ENCODE results near the gene LGALSL.
A peak's percentile ranks its signal among the peaks of the same experiment; 100 is the strongest.

LGALSL gene

DNA sequence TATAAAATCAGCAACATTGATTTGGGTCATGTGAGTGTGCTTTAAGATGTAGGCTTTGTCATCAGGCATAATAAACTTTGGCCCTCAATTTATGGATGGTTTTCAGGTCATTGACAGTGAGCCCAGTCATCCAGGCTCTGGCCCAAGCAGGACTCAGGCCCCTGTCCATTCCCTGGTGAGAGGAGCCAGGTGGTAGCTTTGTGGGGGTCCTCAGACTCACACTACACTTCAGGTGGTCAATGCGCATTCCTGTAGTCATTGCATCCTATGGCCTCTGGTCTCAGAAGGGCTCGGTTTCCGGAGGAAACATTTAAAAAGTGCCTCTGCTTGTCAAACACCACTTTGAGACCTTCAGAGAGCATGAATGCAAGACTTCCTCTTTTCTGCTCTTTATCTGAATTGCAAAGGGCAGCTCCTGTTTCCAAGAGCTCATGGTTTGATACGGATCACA lies 20.2 kb downstream of the LGALSL start:
- DNase-seq, result no peak

DNA sequence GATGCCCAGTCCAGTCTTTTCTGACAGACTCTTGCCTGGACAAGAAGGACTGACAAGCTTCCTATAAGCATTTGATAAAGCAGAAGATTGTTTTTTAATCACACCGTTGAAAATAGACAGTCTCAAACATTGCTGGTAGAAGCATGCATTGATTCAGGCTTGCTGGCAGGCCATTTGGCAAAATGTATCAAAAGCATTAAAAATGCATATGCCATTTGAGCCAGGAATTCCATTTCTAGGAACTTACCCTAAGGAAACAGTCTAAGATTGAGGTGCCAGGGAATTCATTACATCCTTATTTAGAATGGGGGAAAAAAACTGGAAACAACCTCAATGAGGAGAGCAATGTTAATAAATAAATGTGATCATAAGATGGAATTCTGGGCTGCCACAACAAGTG lies 20.7 kb downstream of the LGALSL start:
- no peak for DNase-seq

GRCh38 chr2:64477037-64477436 lies 23.1 kb downstream of the LGALSL start:
- DNase-seq, result no peak

DNA sequence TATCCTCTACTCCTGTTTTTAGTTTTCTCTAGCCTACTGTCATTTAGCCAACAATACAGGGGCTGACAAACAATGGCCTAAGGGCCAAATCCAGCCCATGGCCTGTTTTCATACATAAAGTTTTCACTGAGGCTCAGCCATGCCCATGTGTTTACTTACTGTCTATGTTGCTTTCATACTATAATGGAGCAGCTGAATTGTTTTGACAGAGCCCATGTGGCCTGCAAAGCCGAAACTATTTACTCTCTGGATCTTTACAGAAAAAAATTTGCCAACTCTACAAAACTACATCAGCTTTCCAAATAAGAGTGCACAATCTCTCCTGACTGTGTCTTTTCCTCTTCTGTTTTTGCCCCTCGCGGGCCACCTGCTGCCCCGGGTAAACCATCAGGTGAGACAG lies 24.0 kb downstream of the LGALSL start:
- DNase-seq, result no peak

DNA sequence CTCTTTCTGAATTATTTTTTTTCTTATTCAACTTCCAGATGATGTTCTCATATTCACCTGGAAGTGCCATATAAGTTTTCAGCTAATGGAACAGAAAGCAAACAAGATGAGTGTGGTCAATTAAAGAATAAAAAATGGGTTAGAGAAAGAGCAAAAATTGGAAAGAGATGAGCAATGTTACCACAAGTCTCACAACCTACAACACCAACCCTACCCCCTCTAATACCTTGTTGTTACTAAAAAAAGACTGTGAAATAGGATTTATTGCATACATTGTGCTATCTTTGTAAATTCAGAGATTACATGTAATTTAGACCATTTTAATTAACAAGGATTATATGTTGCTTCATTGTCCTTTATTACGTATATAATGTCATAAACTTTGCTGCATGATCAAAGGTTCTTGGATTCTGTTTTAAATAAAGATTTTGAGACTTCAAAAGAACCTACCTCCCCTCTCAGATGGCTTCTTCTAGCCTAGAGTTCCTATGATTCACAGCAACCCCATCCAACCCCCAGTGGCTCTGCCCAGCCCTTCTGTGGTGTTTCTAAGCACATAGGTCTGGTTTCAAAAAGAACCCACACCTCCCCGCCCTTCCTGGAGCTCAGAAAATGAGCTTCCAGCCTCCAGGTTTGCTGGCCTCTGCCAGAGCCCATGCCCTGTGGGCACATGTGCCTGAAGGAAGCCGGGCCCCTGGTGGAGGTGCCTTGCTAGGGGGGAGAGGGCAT lies 24.7 kb downstream of the LGALSL start:
- no peak for DNase-seq

DNA sequence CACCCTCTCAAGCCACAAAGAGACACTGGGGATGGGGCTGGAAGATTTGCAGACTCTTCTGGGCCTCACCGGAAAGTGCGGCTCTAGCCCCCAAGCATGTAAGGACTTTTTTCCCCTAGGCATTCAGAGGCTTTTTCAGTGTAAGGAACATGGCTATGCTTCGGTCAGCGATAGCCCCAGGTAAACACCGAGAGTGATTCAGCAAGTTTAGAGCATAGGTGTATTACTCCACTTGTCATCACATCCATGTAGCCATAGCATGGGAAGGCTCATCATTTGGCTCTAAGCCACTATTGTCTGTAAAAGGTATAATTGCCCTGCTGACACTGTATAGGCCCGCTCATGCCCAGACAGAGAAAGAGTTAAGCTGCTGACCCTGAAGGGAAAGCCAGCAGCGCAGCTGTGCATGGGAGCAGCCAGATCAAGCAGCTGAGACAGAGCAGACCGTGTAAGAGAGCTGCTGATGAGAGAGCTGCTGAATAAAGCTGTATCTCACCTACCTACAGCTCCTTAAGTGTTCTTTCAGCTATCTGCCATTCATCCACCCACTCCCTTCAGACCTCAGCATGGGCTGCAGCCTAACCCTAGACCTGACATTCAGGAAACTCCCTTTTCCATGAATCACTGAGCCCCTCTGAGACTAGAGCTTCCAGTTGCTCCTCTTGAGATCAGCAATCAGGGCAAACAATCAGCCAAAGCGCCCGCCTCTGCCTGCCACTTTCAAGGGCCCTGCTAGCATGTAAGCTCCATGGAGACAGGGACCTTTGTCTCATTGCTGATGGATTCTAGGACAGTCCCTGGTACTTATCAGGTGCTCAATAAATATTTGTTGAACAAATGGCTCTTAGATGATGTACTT lies 25.5 kb downstream of the LGALSL start:
- DNase-seq, result no peak

DNA sequence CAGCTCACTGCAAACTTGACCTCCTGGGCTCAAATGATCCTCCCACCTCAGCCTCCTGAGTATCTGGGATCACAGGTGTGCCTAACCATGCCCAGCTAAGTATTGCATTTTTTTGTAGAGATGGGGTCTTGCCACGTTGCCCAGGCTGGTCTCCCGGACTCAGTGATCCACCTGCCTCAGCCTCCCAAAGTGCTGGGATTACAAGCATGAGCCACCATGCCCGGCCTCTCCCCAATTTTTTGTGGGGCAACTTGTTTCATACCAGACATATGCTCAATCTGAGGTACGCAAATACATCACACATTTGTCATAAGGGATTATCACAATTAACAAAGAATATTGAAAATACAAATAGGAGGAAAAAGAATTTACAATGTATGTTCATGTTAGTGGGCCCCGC lies 27.7 kb downstream of the LGALSL start:
- no peak for DNase-seq

- DNase-seq, result no peak
Observed at GRCh38 chr2:64482243-64482642, 28.3 kb downstream of the LGALSL start.

DNA sequence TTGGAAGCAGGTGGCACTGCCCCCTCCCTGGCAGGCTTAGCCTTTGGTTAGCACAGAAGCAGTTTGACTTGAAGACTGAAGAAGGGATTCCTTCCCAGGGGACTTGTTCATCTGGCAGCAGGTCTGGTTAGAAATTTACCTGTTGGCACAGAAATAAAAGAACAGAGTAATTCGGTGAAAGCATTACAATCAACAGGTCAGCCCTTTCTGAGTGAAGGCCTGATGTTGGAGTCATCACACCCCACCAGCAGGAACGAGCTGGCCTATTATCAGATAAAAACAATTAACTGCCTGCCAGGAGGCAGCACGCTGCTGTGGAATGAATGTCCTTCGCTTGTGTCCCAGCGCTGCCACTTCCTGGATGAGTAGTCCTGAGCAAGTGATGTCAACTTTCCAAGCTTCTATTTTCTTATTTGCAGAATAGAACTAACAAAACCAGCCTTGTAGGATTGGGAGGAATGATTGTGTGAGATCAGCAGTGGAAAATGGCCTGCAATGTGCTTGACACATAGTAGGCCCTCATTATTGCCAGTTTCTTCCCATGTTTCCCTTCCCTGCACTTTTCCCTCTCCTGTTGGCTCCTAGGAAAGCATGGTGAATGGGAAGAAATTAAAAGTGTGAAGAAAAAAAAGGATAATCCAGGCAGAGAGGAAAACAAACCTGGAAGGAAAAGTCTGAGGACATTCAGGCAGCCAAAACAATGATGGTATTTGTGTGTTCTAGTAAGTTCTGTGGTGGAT lies 29.0 kb downstream of the LGALSL start:
- peak; percentile 64 for DNase-seq

DNA sequence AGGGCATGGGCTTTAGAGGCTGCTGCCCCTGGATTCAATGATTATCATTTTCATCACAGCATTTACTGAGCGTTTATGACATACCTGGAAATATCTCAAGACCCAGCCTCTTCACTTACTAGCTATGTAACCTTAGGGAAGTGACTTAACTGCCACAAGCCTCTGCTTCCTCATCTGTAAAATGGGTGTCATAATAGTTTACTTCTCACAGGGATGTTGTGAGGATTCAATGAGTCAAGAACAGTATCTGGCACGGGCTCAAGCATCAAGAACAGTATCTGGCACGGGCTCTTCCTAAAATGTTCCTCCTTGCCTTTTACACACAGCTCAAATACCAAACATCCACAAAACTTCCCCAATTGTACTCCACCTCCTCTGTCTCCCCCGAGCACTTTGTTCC lies 31.4 kb downstream of the LGALSL start:
- no peak for DNase-seq

DNA sequence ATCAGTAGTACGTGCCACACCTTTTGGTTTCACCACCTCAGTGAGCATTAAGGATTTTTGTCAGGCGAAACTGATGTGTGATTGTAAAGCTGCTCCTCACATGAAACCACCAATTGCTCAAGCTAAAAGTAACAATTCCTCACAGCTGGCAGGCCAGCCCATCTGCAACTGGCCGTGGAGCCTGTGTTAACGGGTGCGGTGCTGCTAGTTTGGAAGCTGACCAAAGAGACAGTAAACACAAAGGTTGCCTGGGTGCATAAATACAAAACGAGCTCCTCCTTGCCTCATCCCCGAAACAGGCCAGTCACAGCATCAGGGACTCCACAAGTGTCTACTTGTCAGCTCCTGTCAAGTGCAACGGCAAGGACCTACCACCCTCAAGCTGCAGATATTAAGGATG lies 32.0 kb downstream of the LGALSL start:
- DNase-seq, result peak; percentile 71

- peak; percentile 35 for DNase-seq
Observed at GRCh38 chr2:64487256-64488049, 33.5 kb downstream of the LGALSL start.

GRCh38 chr2:64488050-64488974 lies 34.4 kb downstream of the LGALSL start:
- DNase-seq, result peak; percentile 40

DNA sequence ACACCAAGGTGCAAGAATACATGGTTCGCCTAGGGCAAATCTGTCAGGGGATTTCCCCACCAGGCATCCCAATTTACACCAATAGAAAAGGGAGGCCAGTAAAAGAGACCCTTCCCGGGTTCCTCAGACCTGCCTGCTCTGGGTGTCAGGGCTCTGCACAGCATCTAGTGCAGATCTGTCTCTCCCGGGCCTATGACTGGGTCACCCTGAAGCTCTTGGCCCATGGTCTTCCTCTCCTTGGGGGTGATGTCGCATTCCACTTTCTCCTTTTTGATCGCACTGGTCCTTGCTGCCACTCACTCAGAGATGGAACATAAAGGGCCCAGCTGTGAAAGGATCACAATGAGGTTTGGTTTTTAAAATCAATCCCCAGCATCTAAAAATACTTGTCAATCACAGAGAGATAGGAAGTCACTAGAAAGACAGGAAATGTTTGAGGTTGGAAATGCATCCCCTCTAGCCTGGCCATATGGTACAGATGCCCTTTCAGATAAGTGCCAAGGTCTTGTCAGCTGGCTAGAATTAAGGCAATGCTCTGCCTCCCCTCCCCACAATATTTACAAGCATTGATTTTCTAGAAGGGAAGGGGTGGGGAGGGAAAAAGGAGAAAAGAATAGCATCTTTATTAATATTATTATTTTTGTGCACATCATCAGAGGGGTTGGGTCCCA lies 35.3 kb downstream of the LGALSL start:
- DNase-seq, result no peak

- DNase-seq, result no peak
Observed at GRCh38 chr2:64491426-64491825, 37.5 kb downstream of the LGALSL start.

- no peak for DNase-seq
Observed at GRCh38 chr2:64492272-64492671, 38.3 kb downstream of the LGALSL start.

DNA sequence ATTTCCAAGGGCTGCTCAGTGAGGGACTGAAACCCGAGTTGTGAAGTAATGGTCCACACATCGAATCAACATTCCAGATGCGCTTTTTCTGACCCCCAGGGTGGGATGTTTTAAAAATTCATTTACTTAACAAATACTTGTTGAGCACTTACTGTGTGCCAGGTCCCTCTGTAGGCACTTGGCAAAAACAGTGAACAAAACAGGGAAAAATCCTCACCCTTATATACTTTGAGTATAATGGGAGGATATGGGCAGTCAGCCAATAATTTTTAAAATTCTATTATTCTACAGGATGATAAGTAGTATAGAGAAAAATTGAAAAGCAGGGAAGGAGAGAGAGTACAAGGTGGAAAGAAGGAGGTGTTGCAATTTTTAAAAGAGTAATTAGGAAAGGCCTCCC lies 38.9 kb downstream of the LGALSL start:
- no peak for DNase-seq

DNA sequence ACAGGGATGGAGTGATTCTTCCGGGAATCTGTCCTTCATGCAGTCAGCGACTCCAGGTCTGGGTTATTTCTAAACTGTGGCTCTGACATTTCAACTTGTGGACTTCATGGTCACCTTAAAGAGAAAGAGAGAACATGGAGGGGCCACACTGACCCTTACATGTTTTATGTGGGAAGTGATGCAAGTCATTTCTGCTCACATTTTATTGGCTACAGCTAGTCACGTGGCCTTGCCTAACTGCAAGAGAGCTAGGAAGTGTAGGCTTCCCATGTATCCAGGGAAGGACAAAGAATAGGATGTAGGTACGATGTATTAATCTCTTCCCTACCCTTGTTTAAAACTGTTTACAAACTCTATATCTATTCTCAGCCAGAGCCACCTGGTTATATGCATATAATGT lies 39.8 kb downstream of the LGALSL start:
- peak; percentile 26 for DNase-seq

- no peak for DNase-seq
Observed at GRCh38 chr2:64498438-64498837, 44.5 kb downstream of the LGALSL start.

GRCh38 chr2:64500549-64500948 lies 46.6 kb downstream of the LGALSL start:
- DNase-seq, result no peak

GRCh38 chr2:64501946-64502345 lies 48.0 kb downstream of the LGALSL start:
- no peak for DNase-seq
